ENCODE data around the gene CXCL17.
A peak's percentile ranks its signal among the peaks of the same experiment; 100 is the strongest.

Gene CXCL17

DNA sequence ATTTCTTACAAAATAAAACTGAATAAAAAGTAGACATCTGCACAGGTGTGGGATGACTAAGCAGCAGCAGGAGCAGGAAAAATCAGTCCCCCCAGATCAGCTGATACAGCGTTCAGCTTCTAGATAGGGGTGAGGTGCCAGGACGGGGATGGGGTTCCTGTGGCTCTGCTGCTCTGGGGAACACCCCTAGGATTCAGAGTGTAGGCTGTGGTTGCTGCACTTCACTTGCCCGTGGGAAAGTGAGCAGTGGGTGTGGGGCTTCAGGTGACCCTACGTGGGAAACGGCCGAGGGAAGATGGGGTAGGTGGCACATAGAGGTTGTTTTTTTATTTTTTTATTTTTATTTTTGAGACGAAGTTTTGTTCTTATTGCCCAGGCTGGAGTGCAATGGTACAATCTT lies 3.2 kb upstream of the CXCL17 start:
- no peak for ATAC-seq
- Mint-ChIP-seq H3K4me1 (peaks cover 6% of the 10 kb centered on the region), H3K27ac (no peak overlapping the region), H3K9me3 (no peaks in the 10 kb centered on the region), H3K27me3 (no peaks in the 10 kb centered on the region), H3K4me3 (no peak overlapping the region)
- no peak for DNase-seq

DNA sequence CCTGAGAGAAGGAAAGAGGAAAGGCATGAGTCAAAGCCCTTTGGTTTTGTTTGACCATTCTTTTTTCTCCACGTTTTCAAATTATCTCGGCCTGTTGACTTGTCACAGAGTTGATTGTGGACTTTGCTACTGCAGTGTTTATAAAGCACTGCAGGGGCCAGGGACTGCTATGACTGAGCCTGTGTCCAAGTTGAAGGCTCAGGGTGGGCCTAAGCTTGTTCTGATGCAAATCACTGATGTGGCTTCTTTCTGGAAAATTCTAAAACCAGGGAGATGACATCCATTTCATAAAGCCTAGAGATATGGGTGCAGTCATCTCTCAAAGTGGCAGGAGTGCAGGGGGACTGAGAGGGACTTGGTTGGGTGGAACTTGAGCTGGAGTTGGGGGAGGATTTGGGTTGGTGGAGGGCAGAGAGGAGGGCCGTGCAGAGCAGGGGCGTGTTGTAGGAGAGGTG lies 1.2 kb upstream of the CXCL17 start:
- no peak for ATAC-seq
- no peak for DNase-seq

DNA sequence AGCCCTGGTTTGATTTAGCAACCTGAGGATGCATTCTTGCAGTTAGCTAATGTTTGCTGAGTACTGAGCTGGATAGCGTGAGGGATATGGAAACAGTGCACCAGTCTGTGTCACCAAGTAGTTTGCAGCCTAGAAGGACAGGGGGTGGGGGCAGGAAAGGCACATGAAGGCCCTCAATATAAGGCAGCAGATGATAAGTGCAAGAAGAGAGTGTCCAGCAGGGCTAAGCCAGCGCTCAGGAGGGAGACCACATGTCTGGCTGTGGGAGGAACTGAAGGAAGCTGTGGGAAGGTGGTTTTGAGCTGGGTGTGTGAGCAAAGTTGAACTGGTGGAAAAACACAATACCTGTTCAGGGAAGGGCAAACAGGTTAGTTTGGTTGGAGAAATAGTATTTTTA lies 1.7 kb downstream of the CXCL17 start:
- ATAC-seq = peak; percentile 27
- no peak overlapping the region for H3K4me3 Mint-ChIP-seq
- no peak for DNase-seq
- H3K27me3 Mint-ChIP-seq = no peaks in the 10 kb centered on the region
- H3K9me3 Mint-ChIP-seq = no peaks in the 10 kb centered on the region
- H3K27ac Mint-ChIP-seq = no peak overlapping the region
- H3K4me1 Mint-ChIP-seq = peaks cover 30% of the 10 kb centered on the region

More for the DNA sequence above, 1.2 kb upstream of the CXCL17 start:
- Mint-ChIP-seq H3K4me1 (peaks cover 22% of the 10 kb centered on the region), H3K27me3 (no peaks in the 10 kb centered on the region), H3K27ac (peak overlapping the region in 1 of 2 donors; percentile 60), H3K4me3 (no peak overlapping the region), H3K9me3 (no peaks in the 10 kb centered on the region)

DNA sequence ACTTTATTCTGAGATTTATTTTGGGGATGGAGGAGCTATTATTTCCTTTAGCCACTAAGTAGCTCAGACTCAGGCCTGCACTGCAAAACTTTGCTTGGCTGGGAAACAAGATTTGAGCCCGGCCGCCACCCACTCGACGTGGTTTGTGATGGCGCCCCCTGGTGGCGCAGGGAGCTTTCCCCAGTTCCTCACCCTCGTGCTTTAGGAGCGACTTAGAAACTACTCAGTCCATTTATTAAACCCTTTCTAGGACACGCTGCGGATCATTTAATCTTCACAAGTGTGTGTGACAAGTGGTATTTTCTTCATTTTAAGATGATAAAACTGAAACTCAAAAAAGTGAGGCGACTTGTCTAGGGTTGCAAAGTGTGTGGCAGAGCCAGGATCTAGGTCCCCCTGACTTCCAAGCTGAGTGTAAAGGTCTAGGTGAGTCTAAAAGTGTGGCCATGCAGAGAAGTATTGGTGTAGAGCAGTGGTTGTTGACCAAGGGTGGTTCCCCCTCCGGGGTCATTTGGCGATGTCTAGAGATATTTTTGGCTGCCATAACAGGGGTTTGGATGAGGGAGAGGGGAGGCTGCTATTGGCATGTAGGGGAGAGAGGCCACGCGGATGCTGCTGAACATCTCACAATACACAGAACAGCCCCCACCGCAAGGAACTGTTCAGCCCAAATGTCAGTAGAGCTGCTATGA lies 2.2 kb downstream of the CXCL17 start:
- peaks cover 30% of the 10 kb centered on the region for H3K4me1 Mint-ChIP-seq
- no peaks in the 10 kb centered on the region for H3K27me3 Mint-ChIP-seq
- peak; percentile 81 for ATAC-seq
- H3K27ac Mint-ChIP-seq = no peak overlapping the region
- peak; percentile 80 for DNase-seq
- peak overlapping the region in 1 of 2 donors; percentile 24 for H3K4me3 Mint-ChIP-seq
- no peaks in the 10 kb centered on the region for H3K9me3 Mint-ChIP-seq

GRCh38 chr19:42436006-42436405 lies 6.7 kb downstream of the CXCL17 start:
- H3K9me3 Mint-ChIP-seq = no peaks in the 10 kb centered on the region
- ATAC-seq (no peak), DNase-seq (no peak)
- H3K4me3 Mint-ChIP-seq = no peak overlapping the region
- no peaks in the 10 kb centered on the region for H3K27me3 Mint-ChIP-seq
- H3K4me1 Mint-ChIP-seq = peaks cover 35% of the 10 kb centered on the region
- H3K27ac Mint-ChIP-seq = no peak overlapping the region

- no peaks in the 10 kb centered on the region for H3K9me3 Mint-ChIP-seq
- no peaks in the 10 kb centered on the region for H3K27me3 Mint-ChIP-seq
- H3K4me3 Mint-ChIP-seq = no peak overlapping the region
- DNase-seq = no peak
- peaks cover 28% of the 10 kb centered on the region for H3K4me1 Mint-ChIP-seq
- ATAC-seq = no peak
- H3K27ac Mint-ChIP-seq = no peak overlapping the region
Observed at GRCh38 chr19:42435316-42435715, 7.4 kb downstream of the CXCL17 start.

GRCh38 chr19:42433503-42434260 lies 9.1 kb downstream of the CXCL17 start:
- Mint-ChIP-seq H3K9me3 (no peaks in the 10 kb centered on the region), H3K4me1 (peaks cover 17% of the 10 kb centered on the region), H3K27me3 (no peaks in the 10 kb centered on the region), H3K27ac (peak overlapping the region; percentile 42 to 65), H3K4me3 (peak overlapping the region in 1 of 2 donors; percentile 46)
- peak; percentile 77 for ATAC-seq
- DNase-seq = peak; percentile 48 to 64

DNA sequence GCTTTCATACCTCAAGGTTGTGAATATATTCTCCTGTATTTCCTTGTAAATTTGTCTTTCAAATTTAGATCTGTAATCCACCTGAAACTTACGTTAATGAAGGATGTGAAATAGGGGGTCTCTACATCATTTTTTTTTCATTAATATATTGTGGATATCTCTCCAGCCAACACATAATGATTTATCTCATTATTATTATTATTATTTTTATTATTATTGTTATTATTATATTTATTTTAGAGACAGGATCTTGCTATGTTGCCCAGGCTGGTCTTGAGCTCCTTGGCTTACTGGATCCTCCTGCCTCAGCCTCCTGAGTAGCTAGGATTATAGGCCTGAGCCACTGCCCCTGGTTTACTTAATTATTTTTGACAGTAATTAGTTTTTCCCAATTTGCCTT lies 11.3 kb downstream of the CXCL17 start:
- no peak overlapping the region for H3K27ac Mint-ChIP-seq
- no peak overlapping the region for H3K4me3 Mint-ChIP-seq
- DNase-seq (no peak), ATAC-seq (no peak)
- H3K27me3 Mint-ChIP-seq = no peaks in the 10 kb centered on the region
- H3K4me1 Mint-ChIP-seq = peaks cover 11% of the 10 kb centered on the region
- H3K9me3 Mint-ChIP-seq = no peaks in the 10 kb centered on the region

DNA sequence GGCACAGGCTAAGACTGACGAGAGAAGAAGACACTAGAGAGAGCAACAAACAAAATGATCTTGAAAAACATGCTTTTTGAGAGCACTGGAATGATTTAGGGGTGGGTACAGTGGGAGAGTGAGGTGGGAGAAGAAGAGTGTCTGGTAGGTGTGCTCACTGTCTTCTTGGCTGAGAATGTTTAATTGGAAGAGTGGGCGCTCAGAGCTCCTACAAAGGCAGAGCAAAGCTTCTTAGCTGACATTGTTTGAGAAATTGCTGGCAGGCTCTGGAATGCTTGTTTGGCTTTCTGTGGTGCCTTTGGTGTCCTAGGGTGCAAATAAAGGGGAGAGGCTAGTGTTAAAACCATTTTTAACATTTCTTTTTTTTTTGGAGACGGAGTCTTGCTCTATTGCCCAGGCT lies 14.1 kb downstream of the CXCL17 start:
- ATAC-seq = no peak
- Mint-ChIP-seq H3K27ac (no peak overlapping the region), H3K4me1 (peaks cover 21% of the 10 kb centered on the region), H3K27me3 (no peaks in the 10 kb centered on the region), H3K9me3 (no peaks in the 10 kb centered on the region), H3K4me3 (no peak overlapping the region)
- no peak for DNase-seq

- no peaks in the 10 kb centered on the region for H3K27me3 Mint-ChIP-seq
- H3K4me1 Mint-ChIP-seq = peaks cover 19% of the 10 kb centered on the region
- no peak within 1 kb of the TSS for H3K27ac Mint-ChIP-seq
- H3K9me3 Mint-ChIP-seq = no peaks in the 10 kb centered on the region
- DNase-seq (no peak), ATAC-seq (no peak)
- no peak within 1 kb of the TSS for H3K4me3 Mint-ChIP-seq
Observed at GRCh38 chr19:42427313-42427712, 15.4 kb downstream of the CXCL17 start, which contains the start of gene LIPE. TSS of gene LIPE (minus strand) at chr19:42427388. CDS start at chr19:42427149, 239 bp downstream.

- H3K27me3 Mint-ChIP-seq = no peaks in the 10 kb centered on the region
- peaks cover 25% of the 10 kb centered on the region for H3K4me1 Mint-ChIP-seq
Observed at GRCh38 chr19:42426643-42427042, 16.1 kb downstream of the CXCL17 start.

DNA sequence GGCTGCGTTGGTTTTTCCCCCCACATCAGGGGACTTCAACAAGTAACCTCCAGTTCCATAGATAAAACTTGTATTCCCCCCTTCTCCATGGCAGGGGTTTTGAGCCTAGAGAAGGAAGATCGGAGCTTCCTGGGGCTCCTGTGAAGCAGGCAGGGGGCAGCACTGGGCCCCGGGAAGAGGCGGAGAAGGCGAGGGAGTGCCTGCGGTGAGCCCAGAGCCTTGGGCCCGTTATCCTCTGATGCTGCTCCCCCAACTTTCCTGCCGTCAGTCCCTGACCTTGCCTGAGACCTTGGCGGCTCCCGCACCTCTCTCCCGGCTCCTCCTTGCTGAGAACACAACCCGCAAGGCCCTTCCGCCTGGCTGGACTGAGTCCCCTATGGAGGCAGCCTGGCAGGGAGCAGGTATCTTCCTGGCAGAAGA lies 18.0 kb downstream of the CXCL17 start:
- H3K27ac Mint-ChIP-seq = no peak overlapping the region
- ATAC-seq = no peak
- no peak for DNase-seq
- H3K4me3 Mint-ChIP-seq = peak overlapping the region; percentile 91 to 98
- no peaks in the 10 kb centered on the region for H3K27me3 Mint-ChIP-seq
- H3K9me3 Mint-ChIP-seq = no peaks in the 10 kb centered on the region
- H3K4me1 Mint-ChIP-seq = peaks cover 44% of the 10 kb centered on the region

More at GRCh38 chr19:42426643-42427042, 16.1 kb downstream of the CXCL17 start:
- ATAC-seq (no peak), DNase-seq (no peak)
- Mint-ChIP-seq H3K4me3 (no peak overlapping the region), H3K9me3 (no peaks in the 10 kb centered on the region), H3K27ac (no peak overlapping the region)

- Mint-ChIP-seq H3K9me3 (no peaks in the 10 kb centered on the region), H3K4me1 (peaks cover 44% of the 10 kb centered on the region), H3K27ac (peak overlapping the region in 1 of 2 donors; percentile 79), H3K4me3 (peak overlapping the region; percentile 91 to 98), H3K27me3 (no peaks in the 10 kb centered on the region)
- ATAC-seq = no peak
- no peak for DNase-seq
Observed at GRCh38 chr19:42424345-42424707, 18.4 kb downstream of the CXCL17 start.

DNA sequence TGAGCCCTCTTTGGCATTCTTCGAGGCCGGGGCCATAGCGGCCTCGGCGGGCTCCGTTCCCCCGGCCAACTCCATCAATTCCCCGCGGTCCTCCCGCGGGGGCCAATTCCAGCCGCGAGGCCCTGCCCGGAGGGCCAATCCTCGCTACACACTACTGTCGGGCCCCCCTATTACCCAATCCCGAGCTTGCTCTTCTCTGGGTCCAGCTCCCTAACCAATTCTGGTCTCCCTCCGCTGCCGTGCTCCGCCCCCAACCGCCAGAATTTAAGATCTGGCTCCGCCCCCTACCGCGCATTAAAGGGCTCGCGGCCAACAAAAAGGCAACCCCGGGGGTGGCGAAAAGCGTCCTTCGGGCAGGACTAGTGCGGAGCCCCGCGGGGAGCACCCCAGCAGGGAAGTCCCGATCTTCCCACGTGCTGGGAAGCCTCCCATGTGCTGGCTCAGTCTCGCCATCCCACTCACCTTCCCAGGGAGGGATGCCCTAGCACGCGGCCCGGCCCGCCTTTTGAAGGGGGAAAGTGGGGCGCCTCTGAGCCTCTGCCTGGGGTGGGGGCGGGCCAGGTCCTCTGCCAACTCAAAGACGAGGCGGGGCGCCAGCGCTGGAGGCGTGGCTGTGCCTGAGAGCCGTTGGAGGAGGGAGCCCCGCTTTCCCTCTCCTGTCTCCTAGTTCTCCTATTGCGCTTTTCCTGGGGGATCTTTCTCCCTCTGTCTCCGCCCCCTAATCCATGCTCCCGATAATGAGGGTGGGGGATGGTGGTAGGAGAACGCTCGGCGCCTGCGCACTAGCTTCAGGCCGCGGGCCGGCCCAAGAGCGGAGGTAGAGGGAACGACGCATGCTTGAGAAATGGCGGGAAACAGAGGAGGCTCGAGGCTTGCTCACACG lies 19.0 kb downstream of the CXCL17 start:
- no peaks in the 10 kb centered on the region for H3K9me3 Mint-ChIP-seq
- H3K4me3 Mint-ChIP-seq = peak overlapping the region; percentile 91 to 98
- H3K27ac Mint-ChIP-seq = peak overlapping the region; percentile 79 to 98
- ATAC-seq (peak; percentile 93), DNase-seq (peak; percentile 96)
- no peaks in the 10 kb centered on the region for H3K27me3 Mint-ChIP-seq
- H3K4me1 Mint-ChIP-seq = peaks cover 44% of the 10 kb centered on the region

- Mint-ChIP-seq H3K9me3 (no peaks in the 10 kb centered on the region), H3K27ac (peak overlapping the region; percentile 79 to 98), H3K4me1 (peaks cover 44% of the 10 kb centered on the region), H3K27me3 (no peaks in the 10 kb centered on the region), H3K4me3 (peak overlapping the region; percentile 91 to 98)
- peak; percentile 76 to 77 for DNase-seq
- ATAC-seq = peak; percentile 66
Observed at GRCh38 chr19:42422901-42423461, 19.8 kb downstream of the CXCL17 start.

Data from stimulated activated naive CD8-positive, alpha-beta T cell treated with anti-CD3 and anti-CD28 coated beads, Interleukin-15, amount 100 ng/mL, for 72 hours (primary cell).